Prostate gland (tissue), 2 donors: ENCODE data around the gene HIGD1A. TPM values are rescaled to one million over a fixed set of nuclear protein-coding genes. Genes with fewer than 3 reads are reported as not detected.

Experiments used
- DNase-seq: peaks from one replicate; pipeline ENCODE4 v3.0.0-alpha.2; 2019; ENCODE audit warnings: low spot score
- H3K27ac ChIP-seq, 2 donors: fragments of 200-600 bp; sonication (generic); 2 replicates each; pipeline ENCODE4 v1.5.1; 2017 to 2019
- H3K27me3 ChIP-seq: fragments of 200-600 bp; sonication (generic); replicated peaks from 2 replicates; pipeline ENCODE4 v1.5.1; 2019; ENCODE audit not compliant: insufficient read depth
- H3K36me3 ChIP-seq, 2 donors: fragments of 200-600 bp; sonication (generic); 1 replicate in 1 of 2; 2 replicates in 1 of 2; pipeline versions ENCODE4 v1.5.1 to v1.8.1; 2017 to 2019
- H3K4me1 ChIP-seq: fragments of 200-600 bp; sonication (generic); replicated peaks from 2 replicates; pipeline ENCODE4 v1.5.1; 2019
- H3K4me3 ChIP-seq, 2 donors: fragments of 200-600 bp; sonication (generic); 2 replicates each; pipeline ENCODE4 v1.5.1; 2017 to 2019
- H3K9me3 ChIP-seq: fragments of 200-600 bp; sonication (generic); 2 replicates; pipeline ENCODE4 v1.5.1; 2017
- POLR2A ChIP-seq: fragments of 450-650 bp; IDR thresholded peaks from one replicate; pipeline ENCODE4 v1.6.1; 2016; ENCODE audit warnings: antibody characterized with exemption, mild to moderate bottlenecking
- POLR2AphosphoS5 ChIP-seq: sonication (generic); formaldehyde crosslinking; IDR thresholded peaks from one replicate; pipeline ENCODE4 v1.6.1; 2017; ENCODE audit warnings: antibody characterized with exemption
- WGBS: methylation state at CpG from one replicate; pipeline ENCODE4 v1.1.5; 2018; 5-methylcytosine and 5-hydroxymethylcytosine counted together
- intact Hi-C: fragments of 100-400 bp; cut with DNase I; formaldehyde crosslinking; loops from one replicate; pipeline ENCODE4 v1.14.2; 2022
- total RNA-seq, 2 donors: library from RNA; depleted of rRNA; stranded (reverse); fragments of >200 nt; gene quantifications; one replicate each; pipeline ENCODE4 v1.1.0, GENCODE V29; 2016
- TF ChIP-seq, protein P1 (sequence below), 4 experiments: fragments of 200-600 bp in 2 of 4; fragments of 450-650 bp in 2 of 4; sonication (generic) in 2 of 4; IDR thresholded peaks; 1 replicate in 3 of 4; 2 replicates in 1 of 4; pipeline ENCODE4 v1.5.1; 2016 to 2019; ENCODE audit warnings: antibody characterized with exemption in 4 of 4, mild to moderate bottlenecking in 2 of 4, moderate library complexity in 2 of 4

HIGD1A gene
- total RNA-seq, 2 donors from 2014 or later, result 91.0 to 135 TPM

DNA sequence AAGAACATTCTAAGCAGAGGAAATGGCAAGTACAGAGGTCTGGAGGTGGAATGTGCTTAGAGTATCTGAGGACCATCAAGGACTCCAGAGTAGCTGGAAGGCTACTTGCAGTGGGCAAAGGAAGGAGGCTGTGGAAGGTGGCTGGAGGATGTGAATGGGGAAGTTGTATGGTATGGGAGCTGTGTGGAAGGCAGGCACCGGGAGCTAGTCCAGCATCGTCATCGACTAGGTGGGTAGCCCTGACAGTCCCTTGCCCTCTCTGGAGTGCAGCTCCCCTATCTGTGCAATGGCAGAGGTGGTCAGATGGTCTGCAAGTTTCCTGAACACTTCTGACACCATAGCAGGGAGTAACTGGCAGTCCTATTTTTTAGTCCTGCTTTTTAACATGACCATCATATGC lies 50.5 kb downstream of the HIGD1A start:
- no peak for DNase-seq
- Histone ChIP-seq H3K36me3 (no peaks in the 10 kb centered on the region), H3K27ac (no peak overlapping the region), H3K9me3 (no peaks in the 10 kb centered on the region), H3K4me3 (no peak overlapping the region), H3K4me1 (no peaks in the 10 kb centered on the region), H3K27me3 (no peaks in the 10 kb centered on the region)
- no peak for TF ChIP-seq POLR2A
- TF ChIP-seq, protein P1, sequence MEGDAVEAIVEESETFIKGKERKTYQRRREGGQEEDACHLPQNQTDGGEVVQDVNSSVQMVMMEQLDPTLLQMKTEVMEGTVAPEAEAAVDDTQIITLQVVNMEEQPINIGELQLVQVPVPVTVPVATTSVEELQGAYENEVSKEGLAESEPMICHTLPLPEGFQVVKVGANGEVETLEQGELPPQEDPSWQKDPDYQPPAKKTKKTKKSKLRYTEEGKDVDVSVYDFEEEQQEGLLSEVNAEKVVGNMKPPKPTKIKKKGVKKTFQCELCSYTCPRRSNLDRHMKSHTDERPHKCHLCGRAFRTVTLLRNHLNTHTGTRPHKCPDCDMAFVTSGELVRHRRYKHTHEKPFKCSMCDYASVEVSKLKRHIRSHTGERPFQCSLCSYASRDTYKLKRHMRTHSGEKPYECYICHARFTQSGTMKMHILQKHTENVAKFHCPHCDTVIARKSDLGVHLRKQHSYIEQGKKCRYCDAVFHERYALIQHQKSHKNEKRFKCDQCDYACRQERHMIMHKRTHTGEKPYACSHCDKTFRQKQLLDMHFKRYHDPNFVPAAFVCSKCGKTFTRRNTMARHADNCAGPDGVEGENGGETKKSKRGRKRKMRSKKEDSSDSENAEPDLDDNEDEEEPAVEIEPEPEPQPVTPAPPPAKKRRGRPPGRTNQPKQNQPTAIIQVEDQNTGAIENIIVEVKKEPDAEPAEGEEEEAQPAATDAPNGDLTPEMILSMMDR (IDR thresholded peaks at IDR 0.05), result no peak
- no peak for TF ChIP-seq POLR2AphosphoS5
- intact Hi-C loops, result no loop called here
- WGBS, result 95% methylated on average over 3 of the region's 3 CpGs

DNA sequence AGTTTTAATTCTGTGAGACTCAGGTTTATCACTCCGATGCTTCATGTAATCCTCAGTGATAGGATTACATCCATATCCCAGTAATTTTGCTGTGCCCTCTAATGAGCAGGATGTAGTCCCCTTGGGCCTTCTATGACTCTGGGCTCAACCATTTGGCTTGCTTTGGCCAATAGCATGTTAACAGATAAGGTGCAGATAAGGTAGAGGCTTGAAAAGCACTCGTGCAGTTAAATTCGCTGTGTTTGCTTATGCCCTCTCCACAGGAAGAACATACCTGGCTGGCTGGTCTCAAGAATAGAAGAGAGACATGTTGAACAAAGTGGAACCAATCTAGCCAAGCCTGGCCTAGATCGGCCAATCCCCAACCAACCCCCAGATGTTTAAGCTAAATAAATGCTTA lies 51.3 kb downstream of the HIGD1A start:
- WGBS, result 94% methylated on average over 4 of the region's 4 CpGs
- intact Hi-C loops, result no loop called here
- DNase-seq, result no peak
- Histone ChIP-seq H3K27ac (no peak overlapping the region), H3K27me3 (no peaks in the 10 kb centered on the region), H3K4me3 (no peak overlapping the region), H3K36me3 (no peaks in the 10 kb centered on the region), H3K4me1 (no peaks in the 10 kb centered on the region), H3K9me3 (no peaks in the 10 kb centered on the region)
- no peak for TF ChIP-seq POLR2A

DNA sequence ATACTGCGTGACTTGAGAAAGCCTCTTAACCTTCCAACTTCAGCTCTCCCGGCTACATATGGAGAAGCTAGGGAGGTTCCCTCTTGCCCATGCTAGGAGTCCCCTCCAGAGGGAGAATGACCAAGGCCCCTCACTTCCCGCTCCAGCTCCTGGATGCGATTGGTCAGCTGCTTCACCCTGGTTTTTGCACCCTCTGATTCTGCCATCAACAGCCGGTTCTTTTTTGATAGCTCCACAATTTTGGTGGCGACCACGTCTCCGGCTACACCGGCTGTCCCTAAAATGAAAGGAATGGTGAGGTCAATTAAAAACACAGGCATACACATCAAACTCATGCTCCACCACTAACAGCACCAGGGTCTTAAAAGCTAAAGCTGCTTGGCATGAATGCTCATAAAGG lies 51.8 kb downstream of the HIGD1A start:
- DNase-seq, result no peak
- 98% methylated on average over 9 of the region's 9 CpGs for WGBS
- no peaks in the 10 kb centered on the region for H3K27me3 ChIP-seq
- TF ChIP-seq POLR2AphosphoS5 (no peak), POLR2A (no peak)
- TF ChIP-seq, protein P1 (IDR thresholded peaks at IDR 0.05), result no peak
- intact Hi-C loops, result no loop called here
- no peaks in the 10 kb centered on the region for H3K36me3 ChIP-seq
- no peak overlapping the region for H3K27ac ChIP-seq
- H3K4me3 ChIP-seq, result no peak overlapping the region
- H3K4me1 ChIP-seq, result no peaks in the 10 kb centered on the region
- no peaks in the 10 kb centered on the region for H3K9me3 ChIP-seq

DNA sequence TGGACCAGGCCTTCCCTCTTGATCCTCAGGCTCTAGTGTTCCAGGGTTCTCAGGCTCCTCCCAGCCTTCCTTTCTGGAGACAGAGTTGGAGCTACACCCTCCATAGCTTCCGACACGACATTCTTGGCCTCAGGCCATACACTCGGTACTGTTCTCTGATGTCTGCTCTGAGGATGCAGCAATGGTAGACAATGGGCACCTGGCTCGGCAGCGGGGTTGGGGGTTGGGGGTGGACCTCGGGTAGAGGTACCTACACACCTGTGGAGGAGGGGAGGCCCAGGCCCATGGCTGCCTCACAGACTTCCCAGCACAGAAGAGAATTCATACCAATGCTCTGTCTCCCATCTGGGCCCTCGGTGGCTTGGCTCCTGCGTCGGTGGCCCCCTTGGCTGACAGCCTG lies 52.7 kb downstream of the HIGD1A start:
- Histone ChIP-seq H3K4me3 (no peak overlapping the region), H3K27me3 (no peaks in the 10 kb centered on the region), H3K4me1 (peaks cover 5% of the 10 kb centered on the region), H3K9me3 (no peaks in the 10 kb centered on the region), H3K27ac (no peak overlapping the region), H3K36me3 (no peaks in the 10 kb centered on the region)
- no peak for DNase-seq
- intact Hi-C loops, result no loop called here
- TF ChIP-seq POLR2AphosphoS5, result no peak
- TF ChIP-seq, protein P1 (IDR thresholded peaks at IDR 0.05), result no peak
- TF ChIP-seq POLR2A, result no peak
- 33% methylated on average over 8 of the region's 9 CpGs for WGBS

DNA sequence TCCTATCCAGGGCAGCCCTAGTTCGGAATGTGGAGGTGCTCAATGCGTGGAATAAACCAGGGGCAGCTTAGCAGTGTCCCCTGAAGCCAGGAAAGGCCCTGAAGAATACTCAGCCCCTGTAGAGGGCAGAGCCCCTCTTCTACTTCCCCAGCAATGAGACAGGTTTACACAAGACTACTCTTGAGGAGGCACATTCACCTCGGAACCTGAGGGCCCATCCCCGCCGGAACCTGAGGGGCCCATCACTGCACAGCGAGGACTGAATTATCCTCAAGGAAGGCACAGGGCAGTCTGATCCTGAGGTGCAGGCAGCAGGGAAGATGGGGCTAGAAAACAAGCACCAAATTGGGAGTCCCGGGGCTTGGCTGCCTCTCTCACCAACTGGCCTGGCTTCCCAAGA lies 53.5 kb downstream of the HIGD1A start:
- 95% methylated on average over 7 of the region's 7 CpGs for WGBS
- no peak for DNase-seq
- no peak overlapping the region for H3K27ac ChIP-seq
- H3K36me3 ChIP-seq, result no peaks in the 10 kb centered on the region
- intact Hi-C loops, result no loop called here
- no peaks in the 10 kb centered on the region for H3K27me3 ChIP-seq
- peaks cover 12% of the 10 kb centered on the region for H3K4me1 ChIP-seq
- no peaks in the 10 kb centered on the region for H3K9me3 ChIP-seq
- TF ChIP-seq, protein P1 (IDR thresholded peaks at IDR 0.05), result no peak
- no peak for TF ChIP-seq POLR2AphosphoS5
- no peak overlapping the region for H3K4me3 ChIP-seq
